NCI-H1694 (cell line): ENCODE measurements around the gene CFAP100.

Experiments
- DNase-seq: peaks from one replicate; lab custom pipeline; 2025; lab: John Stamatoyannopoulos, UW

The CFAP100 gene

GRCh38 chr3:126394179-126394976 is at the start of gene CFAP100:
TSS of gene CFAP100 (plus strand) at chr3:126394909. CDS start at chr3:126396001, 1,092 bp downstream.
- DNase-seq, result no peak

DNA sequence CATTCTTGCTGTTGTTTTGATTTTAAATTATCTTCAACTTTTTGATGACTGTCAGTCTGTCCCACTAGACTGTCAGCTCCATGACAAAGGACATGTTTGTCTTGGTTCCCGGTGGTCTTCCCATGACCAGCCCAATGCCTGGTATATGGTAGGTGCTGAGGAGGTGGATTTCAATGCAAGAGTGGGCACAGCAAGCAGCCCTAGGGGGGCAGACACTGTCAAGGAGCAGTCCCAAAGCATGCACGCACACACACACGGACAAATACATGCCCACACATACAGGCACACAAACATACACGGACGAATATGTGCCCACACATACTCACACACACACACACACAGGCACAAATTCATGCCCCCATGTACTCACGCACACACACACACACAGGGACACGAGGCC is 49.5 kb upstream of the CFAP100 start:
- no peak for DNase-seq

- no peak for DNase-seq
These were observed 48.9 kb upstream of the CFAP100 start for GRCh38 chr3:126345641-126346460.

DNA sequence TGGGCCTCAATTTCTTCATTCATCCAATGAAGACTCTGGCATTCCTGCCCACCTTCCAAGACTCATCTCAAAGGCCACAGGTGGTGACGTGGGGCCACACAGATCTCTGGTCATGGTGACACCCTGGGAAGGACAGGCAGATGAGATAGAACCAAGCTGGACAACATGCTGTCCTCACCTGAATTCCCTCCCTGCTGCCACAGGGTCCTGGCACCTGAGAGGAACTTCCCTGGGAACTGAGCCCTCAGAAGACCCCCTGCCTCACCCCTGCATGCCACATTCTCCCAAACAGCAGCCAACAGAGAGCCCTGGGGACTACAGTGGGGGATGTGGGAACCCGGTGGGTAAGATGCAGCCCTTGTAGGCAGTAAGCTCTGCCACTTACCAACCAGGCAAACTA is 48.2 kb upstream of the CFAP100 start:
- DNase-seq, result no peak

DNA sequence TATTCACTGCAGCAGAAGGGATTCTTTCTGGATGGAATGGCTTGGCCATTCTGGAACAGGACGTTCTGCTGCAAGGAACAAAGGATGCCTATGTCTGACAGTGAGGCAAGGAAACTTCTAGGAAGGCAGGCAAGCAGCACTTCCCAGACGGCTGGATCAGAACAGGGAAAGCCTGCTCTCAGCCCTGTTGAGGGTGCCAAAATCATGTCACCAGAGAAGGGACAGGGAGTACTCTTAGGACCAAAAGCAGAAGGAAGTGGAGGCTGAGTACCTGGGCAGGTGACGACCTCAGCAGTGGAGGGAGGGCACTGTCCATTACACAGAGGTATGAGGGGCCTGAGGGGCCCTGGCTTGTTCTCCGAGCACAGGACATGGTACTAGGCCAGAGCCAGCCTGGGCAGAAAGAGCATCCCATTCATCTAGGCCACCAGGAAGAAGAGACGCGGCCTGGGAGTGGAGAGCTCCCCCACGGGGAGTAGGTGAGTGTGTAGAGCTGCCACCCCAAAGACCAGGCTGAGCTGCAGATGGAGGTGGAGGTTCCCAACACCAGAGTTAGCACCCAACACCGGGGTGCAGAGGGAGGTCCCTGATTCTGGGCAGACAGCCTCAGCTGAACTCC is 47.1 kb upstream of the CFAP100 start:
- no peak for DNase-seq

GRCh38 chr3:126348308-126348920 is 46.3 kb upstream of the CFAP100 start:
- no peak for DNase-seq

GRCh38 chr3:126349071-126349470 is 45.6 kb upstream of the CFAP100 start:
- DNase-seq, result no peak

GRCh38 chr3:126349611-126350501 is 44.9 kb upstream of the CFAP100 start:
- no peak for DNase-seq

GRCh38 chr3:126350502-126351085 is 44.1 kb upstream of the CFAP100 start:
- no peak for DNase-seq

- DNase-seq, result no peak
These were observed 43.5 kb upstream of the CFAP100 start for GRCh38 chr3:126351086-126351770.

DNA sequence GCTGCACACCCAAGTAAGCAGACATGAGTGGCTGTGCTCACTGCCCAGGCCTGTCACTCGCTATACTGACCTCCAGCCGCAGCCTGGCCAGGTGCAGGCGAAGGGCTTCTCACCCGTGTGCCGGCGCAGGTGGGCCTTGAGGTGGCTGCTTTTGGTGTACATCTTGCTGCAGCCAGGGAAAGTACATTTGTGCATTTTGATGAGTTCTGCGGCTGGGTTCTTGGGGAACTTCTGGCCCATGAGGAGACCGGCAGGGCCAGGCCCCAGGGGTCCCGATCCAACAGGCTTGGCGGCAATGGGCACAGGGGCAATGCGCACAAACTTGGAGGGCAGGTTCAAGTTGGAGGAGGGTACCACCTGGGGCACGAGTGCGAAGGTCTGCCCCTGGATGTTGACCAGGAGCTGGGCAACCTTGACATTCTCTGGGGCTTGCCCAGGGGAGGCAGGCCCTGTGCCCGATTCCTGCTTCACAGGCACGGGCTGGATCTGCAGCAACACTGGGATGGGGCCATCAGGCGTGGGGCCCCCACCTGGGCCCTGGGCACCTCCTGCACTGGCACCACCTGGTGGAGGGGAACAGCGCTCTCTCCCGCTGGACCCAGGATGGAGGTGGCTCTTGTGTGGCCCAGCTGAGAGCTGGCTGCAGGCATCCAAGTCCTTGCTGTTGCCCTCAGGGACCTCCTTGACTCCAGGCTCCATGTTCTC is 42.8 kb upstream of the CFAP100 start:
- no peak for DNase-seq

DNA sequence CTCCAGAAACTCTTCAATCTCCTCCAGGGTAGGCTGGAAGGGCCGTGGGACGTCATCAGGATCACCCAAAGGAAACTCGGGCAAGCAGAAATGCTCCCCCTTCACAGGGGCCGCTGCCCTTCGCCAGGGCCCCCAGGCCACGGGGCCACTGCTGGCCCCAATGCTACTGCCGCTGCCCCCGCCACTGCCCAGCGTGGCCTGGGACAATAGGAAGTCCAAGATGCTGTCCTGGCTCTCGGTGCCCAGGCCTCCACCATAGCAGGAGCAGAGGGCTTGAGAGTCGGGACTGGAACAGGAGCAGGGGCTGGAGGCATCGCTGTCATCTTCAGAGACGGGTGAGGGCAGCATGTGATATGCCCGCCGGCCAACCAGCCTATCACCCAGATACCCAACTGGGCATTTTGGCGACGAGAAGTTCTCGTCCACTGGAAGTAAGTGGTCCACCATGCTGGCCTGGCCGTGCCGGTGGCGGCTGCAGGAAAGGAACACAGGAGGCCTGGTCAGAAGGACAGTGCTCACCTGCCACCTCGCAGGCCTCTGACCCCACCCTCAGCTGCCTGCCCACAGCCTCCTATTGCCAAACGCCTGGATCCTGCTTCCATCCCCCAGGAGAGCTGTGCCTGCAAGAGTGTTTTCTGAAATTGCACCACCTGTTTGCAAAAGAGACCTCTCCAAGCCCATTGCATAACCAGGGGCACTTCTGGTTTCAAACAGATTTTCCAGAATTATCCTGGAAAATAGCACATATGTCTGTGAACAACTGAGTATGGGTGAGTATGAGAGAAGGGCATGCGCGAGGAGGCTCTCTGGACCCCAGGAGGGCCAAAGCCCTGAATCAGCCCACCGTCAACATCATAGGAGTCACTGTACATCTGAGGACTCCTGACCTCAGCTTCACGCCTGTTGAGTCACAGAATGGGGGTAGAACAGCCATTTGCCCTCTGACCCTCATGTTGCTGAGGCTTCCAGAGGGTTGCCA is 41.9 kb upstream of the CFAP100 start:
- DNase-seq, result no peak

GRCh38 chr3:126353694-126354321 is 40.9 kb upstream of the CFAP100 start:
- no peak for DNase-seq

DNA sequence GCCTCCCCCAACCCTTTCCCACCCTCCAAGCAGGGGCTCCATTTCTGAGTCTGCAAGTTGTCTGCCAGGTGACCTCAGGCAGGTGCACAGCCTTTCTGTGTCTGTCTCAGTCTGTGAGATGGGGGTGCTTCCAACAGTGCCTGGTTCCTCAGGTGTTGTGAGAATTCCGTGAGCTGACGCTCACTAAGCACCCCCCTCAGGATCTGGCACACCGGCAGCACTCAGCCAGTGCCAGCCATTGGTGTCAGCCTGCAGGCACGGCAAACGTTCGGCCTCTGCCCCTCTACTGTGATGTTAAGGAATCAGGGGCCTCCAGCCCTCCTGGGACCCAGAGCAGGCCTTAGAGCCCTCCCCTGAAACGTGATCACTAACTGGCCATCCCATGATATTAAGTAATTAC is 39.9 kb upstream of the CFAP100 start:
- no peak for DNase-seq

- no peak for DNase-seq
These were observed 39.5 kb upstream of the CFAP100 start for GRCh38 chr3:126355251-126355650.

DNA sequence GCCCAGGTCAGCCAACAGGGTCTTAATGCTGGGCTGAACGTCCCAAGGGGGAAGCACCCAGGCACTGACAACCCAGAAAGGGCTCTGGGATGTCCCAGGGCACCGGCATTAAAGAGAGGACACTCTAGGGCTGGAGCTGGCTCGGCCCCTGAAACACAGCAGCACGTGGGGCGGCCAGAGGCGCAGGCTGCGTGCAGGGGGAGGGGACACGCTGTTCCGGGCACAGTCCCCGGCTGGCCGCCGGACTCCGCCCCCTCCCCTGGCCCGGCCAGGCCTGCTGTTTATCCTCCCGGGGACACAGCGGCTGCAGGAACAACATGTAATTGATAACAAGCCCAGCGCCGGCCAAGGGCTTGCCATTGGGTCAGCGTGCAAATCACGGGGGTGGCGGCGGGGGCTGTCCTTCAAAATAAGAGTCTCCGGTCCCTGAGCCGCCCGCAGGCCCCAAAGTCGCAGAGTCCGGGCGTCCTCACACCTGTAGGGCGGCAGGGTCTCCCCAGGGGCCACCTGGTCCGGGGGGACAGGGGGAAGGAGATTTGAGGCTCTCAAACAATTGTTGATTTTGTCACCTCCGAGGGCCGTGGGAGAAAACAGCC is 38.8 kb upstream of the CFAP100 start:
- no peak for DNase-seq
